IPS-18c (cell line): ENCODE data around the gene CABCOCO1.

ENCODE experiments used
- H3K4me3 ChIP-seq: 2 replicates; pipeline ENCODE4 v1.7.0; 2013; ENCODE audit warnings: low read depth, mild to moderate bottlenecking, low read length, moderate library complexity; ENCODE audit not compliant: insufficient read depth
- H3K9me3 ChIP-seq: one replicate; pipeline ENCODE4 v1.6.1; 2013; ENCODE audit warnings: mild to moderate bottlenecking, low read length, moderate library complexity; ENCODE audit not compliant: control insufficient read depth, insufficient read depth

Gene CABCOCO1

GRCh38 chr10:61635471-61635870 is 27.3 kb upstream of the CABCOCO1 start:
- Histone ChIP-seq H3K9me3 (no peaks in the 10 kb centered on the region), H3K4me3 (no peak overlapping the region)

GRCh38 chr10:61635932-61636331 is 26.8 kb upstream of the CABCOCO1 start:
- Histone ChIP-seq H3K4me3 (no peak overlapping the region), H3K9me3 (no peaks in the 10 kb centered on the region)

GRCh38 chr10:61639952-61640351 is 22.8 kb upstream of the CABCOCO1 start:
- Histone ChIP-seq H3K4me3 (no peak overlapping the region), H3K9me3 (no peaks in the 10 kb centered on the region)

DNA sequence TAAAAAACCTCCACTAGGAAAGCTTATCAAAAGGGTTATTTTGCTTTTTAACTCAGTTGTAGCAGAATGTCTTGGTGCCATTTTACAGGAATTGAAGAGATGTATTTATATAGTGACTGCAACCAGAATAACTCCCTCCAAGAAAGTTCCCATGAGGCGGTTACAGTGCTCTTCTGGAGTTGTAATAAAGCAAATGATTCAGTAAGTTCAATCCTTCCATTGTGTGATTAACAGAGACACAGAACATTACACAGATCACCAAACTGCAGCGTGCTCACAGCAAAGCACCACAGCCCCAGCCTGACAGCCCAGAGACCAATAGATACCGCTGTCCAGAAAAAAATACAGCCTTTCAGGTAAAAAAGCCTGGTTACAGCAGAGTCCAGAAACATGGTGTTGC is 21.9 kb upstream of the CABCOCO1 start:
- Histone ChIP-seq H3K4me3 (no peak overlapping the region), H3K9me3 (no peaks in the 10 kb centered on the region)

DNA sequence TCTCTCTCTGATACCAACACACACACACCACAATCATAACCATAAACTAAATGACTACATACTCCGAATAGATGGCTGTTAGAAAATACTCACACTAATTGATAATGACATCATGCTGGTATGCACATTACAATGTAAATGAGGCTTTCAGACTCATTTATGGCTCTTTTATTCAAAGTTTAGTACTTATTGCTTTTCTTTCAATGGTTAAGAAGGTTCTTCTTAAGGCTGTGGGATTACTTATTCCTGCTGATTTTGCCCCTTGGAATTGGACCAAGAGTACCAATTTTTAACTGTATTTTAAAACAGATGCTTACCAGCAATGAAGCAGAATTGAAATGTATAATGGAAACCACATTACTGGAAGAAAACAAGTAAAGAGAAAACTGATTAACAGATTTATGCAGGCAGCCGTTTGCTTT is 20.6 kb upstream of the CABCOCO1 start:
- Histone ChIP-seq H3K4me3 (no peak overlapping the region), H3K9me3 (no peaks in the 10 kb centered on the region)

- Histone ChIP-seq H3K9me3 (no peaks in the 10 kb centered on the region), H3K4me3 (no peak overlapping the region)
Observed at GRCh38 chr10:61642676-61643075, 20.1 kb upstream of the CABCOCO1 start.

DNA sequence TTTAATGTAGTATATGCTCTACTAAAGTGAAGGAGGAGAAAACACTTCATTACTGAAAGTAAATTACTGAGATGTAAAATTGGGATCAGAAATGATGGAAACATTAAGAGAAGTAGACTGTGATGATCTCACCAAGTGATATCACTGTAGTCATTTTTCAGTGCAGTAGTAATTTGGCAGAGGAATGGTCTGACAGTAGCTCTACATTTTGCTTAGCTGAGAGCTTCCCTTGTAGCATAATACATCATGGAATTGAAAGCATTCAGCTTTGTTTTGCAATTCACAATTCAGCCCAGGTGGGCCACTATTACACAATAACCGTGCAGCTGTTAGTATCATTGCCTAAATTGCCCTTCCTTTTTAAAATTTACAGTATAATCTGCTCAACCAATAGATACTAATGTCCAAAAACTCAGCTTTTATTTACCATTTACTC is 19.4 kb upstream of the CABCOCO1 start:
- H3K4me3 ChIP-seq: no peak overlapping the region
- no peaks in the 10 kb centered on the region for H3K9me3 ChIP-seq

GRCh38 chr10:61653699-61654098 is 9.0 kb upstream of the CABCOCO1 start:
- no peaks in the 10 kb centered on the region for H3K9me3 ChIP-seq

GRCh38 chr10:61655335-61655851 is 7.3 kb upstream of the CABCOCO1 start:
- Histone ChIP-seq H3K9me3 (no peaks in the 10 kb centered on the region), H3K4me3 (no peak overlapping the region)

More at GRCh38 chr10:61653699-61654098, 9.0 kb upstream of the CABCOCO1 start:
- H3K4me3 ChIP-seq: no peak overlapping the region

GRCh38 chr10:61663466-61663865 is 737 bp downstream of the CABCOCO1 start:
- H3K4me3 ChIP-seq: peak overlapping the region; percentile 68; the same call in 1 of the 2 replicates

GRCh38 chr10:61664985-61665384 is 2.3 kb downstream of the CABCOCO1 start:
- no peak overlapping the region for H3K4me3 ChIP-seq

More at GRCh38 chr10:61663466-61663865, 737 bp downstream of the CABCOCO1 start:
- no peaks in the 10 kb centered on the region for H3K9me3 ChIP-seq

GRCh38 chr10:61669161-61669725 is 6.5 kb downstream of the CABCOCO1 start:
- Histone ChIP-seq H3K9me3 (no peaks in the 10 kb centered on the region), H3K4me3 (no peak overlapping the region)

More at GRCh38 chr10:61664985-61665384, 2.3 kb downstream of the CABCOCO1 start:
- no peaks in the 10 kb centered on the region for H3K9me3 ChIP-seq

GRCh38 chr10:61669849-61670248 is 7.1 kb downstream of the CABCOCO1 start:
- H3K4me3 ChIP-seq: no peak overlapping the region
- H3K9me3 ChIP-seq: no peaks in the 10 kb centered on the region

DNA sequence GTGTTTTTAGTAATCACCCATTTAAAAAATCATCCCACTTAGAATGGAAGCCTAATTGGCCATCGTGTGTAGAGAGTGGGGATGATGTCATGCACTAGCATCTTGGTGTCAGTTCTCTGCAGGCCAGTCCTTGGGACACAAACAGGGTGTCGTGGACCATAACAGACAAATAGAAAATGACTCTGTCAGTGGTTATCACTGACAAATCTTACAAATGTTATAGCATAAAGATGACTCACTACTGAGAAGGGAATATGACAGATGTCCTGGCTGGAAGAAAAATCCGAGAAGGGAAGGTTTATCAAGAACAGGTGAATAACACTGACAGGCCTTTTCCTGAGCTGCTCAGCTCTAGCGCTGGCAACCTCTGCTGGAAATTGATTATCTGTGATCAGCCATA is 10.6 kb downstream of the CABCOCO1 start:
- Histone ChIP-seq H3K9me3 (no peaks in the 10 kb centered on the region), H3K4me3 (no peak overlapping the region)

- Histone ChIP-seq H3K4me3 (no peak overlapping the region), H3K9me3 (no peaks in the 10 kb centered on the region)
Observed at GRCh38 chr10:61682323-61682722, 19.6 kb downstream of the CABCOCO1 start.

DNA sequence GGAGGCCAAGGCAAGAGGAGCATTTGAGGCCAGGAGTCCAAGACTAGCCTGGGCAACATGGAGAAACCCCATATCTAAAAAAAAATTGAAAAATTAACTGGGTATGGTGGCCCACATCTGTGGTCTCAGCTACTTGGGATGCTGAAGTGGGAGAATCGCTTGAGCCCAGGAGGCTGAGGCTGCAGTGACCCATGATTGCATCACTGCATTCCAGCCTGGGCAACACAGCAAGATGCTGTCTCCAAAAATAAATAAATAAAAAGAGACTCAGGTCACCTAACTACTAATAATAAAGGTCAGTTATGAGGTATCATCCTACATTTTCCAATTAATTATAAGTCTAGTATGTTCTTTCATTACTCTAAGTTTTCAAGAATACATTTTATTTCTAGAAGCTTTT is 20.6 kb downstream of the CABCOCO1 start:
- no peaks in the 10 kb centered on the region for H3K9me3 ChIP-seq
- H3K4me3 ChIP-seq: no peak overlapping the region

GRCh38 chr10:61684894-61685507 is 22.3 kb downstream of the CABCOCO1 start:
- H3K9me3 ChIP-seq: no peaks in the 10 kb centered on the region
- H3K4me3 ChIP-seq: no peak overlapping the region

GRCh38 chr10:61688551-61689308 is 26.0 kb downstream of the CABCOCO1 start:
- no peaks in the 10 kb centered on the region for H3K9me3 ChIP-seq

More at GRCh38 chr10:61688551-61689308, 26.0 kb downstream of the CABCOCO1 start:
- no peak overlapping the region for H3K4me3 ChIP-seq
